HepG2 (cell line): Measurements from ENCODE around the gene CNNM2. TPM values are rescaled to one million over a fixed set of nuclear protein-coding genes. Genes with fewer than 3 reads are reported as not detected.

Source experiments
- GATA4 ChIP-seq: sonication (generic); IDR thresholded peaks from 2 replicates; pipeline ENCODE4 v1.6.1; 2016; ENCODE audit warnings: antibody characterized with exemption, low read depth, borderline replicate concordance
- HMG20A ChIP-seq: IDR thresholded peaks from 2 replicates; pipeline ENCODE4 v1.6.1; 2016; ENCODE audit warnings: borderline replicate concordance
- JARID2 ChIP-seq: sonication (generic); formaldehyde crosslinking; IDR thresholded peaks from 2 replicates; pipeline ENCODE4 v1.8.1; 2023; ENCODE audit warnings: missing genetic modification reagents, inconsistent platforms; ENCODE audit not compliant: insufficient replicate concordance
- KDM6A ChIP-seq: IDR thresholded peaks from 2 replicates; pipeline ENCODE4 v1.6.1; 2016; ENCODE audit warnings: low read depth
- KLF12 ChIP-seq: sonication (generic); formaldehyde crosslinking; IDR thresholded peaks from 2 replicates; pipeline ENCODE4 v1.4.0; 2020; ENCODE audit warnings: missing genetic modification reagents, borderline replicate concordance
- KLF13 ChIP-seq: sonication (generic); formaldehyde crosslinking; IDR thresholded peaks from 2 replicates; pipeline ENCODE4 v1.4.0; 2020; ENCODE audit warnings: mild to moderate bottlenecking, missing genetic modification reagents
- MIXL1 ChIP-seq: IDR thresholded peaks from 2 replicates; pipeline ENCODE4 v1.6.1; 2016
- RCOR2 ChIP-seq: IDR thresholded peaks from 2 replicates; pipeline ENCODE4 v1.6.1; 2016; ENCODE audit warnings: missing biosample characterization, missing genetic modification reagents
- SMC3 ChIP-seq: IDR thresholded peaks from 2 replicates; pipeline ENCODE4 v1.6.1; 2011; ENCODE audit warnings: low read length, improper control_type of control experiment
- ZIK1 ChIP-seq: sonication (generic); formaldehyde crosslinking; IDR thresholded peaks from 2 replicates; pipeline ENCODE4 v1.5.0; 2020; ENCODE audit warnings: mild to moderate bottlenecking, low read depth, missing genetic modification reagents, borderline replicate concordance
- ZKSCAN5 ChIP-seq: sonication (generic); formaldehyde crosslinking; IDR thresholded peaks from 2 replicates; pipeline ENCODE4 v1.5.1; 2020; ENCODE audit warnings: mild to moderate bottlenecking, missing genetic modification reagents
- ZNF644 ChIP-seq: IDR thresholded peaks from 2 replicates; pipeline ENCODE4 v1.6.1; 2016; ENCODE audit warnings: low read depth
- polyA plus RNA-seq, 8 experiments: library from polyadenylated mRNA; depleted of rRNA in 3 of 8; stranded (reverse) in 7 of 8; unstranded in 1 of 8; fragments of >200 nt; fragmentation: Illumina TruSeq in 4 of 8; extraction: Trizol in 4 of 8; gene quantifications; 2 replicates each; pipeline versions ENCODE4 v1.2.1 to v1.2.3, GENCODE V29; 2011 to 2016; ENCODE audit warnings: low read depth in 4 of 8, missing spikeins in 1 of 8, mixed read lengths in 1 of 8; ENCODE audit not compliant: insufficient read depth in 1 of 8
- total RNA-seq, 5 experiments: library from RNA; depleted of rRNA; stranded (reverse); fragments of >200 nt; fragmentation: Illumina TruSeq; extraction: Trizol; gene quantifications; 2 replicates each; pipeline ENCODE4 v1.2.3, GENCODE V29; 2016; ENCODE audit warnings: low read depth in 1 of 5
- TF ChIP-seq, protein P1 (sequence below): sonication (generic); formaldehyde crosslinking; IDR thresholded peaks from 2 replicates; pipeline ENCODE4 v1.9.0; 2021; ENCODE audit warnings: missing genetic modification reagents, borderline replicate concordance
- TF ChIP-seq, protein P2 (sequence below): sonication (generic); formaldehyde crosslinking; conservative IDR thresholded peaks from 2 replicates; pipeline ENCODE4 v1.4.0; 2020; ENCODE audit warnings: missing genetic modification reagents
- TF ChIP-seq, protein P3 (sequence below): sonication (generic); formaldehyde crosslinking; IDR thresholded peaks from 2 replicates; pipeline ENCODE4 v1.5.0; 2020; ENCODE audit warnings: mild to moderate bottlenecking, missing genetic modification reagents, moderate library complexity
- TF ChIP-seq, protein P4 (sequence below): conservative IDR thresholded peaks from 2 replicates; pipeline ENCODE4 v1.6.1; 2018; ENCODE audit warnings: missing genetic modification reagents
- TF ChIP-seq, protein P5 (sequence below): sonication (generic); formaldehyde crosslinking; IDR thresholded peaks from 2 replicates; pipeline ENCODE4 v1.4.0; 2020; ENCODE audit warnings: missing genetic modification reagents; ENCODE audit errors: not compliant biosample characterization

CNNM2 gene
- total and polyA plus RNA-seq, 2 of the 13 experiments (the other 11 are each of a cell fraction or from before 2014, with no cell fraction given), result 7.1 to 9.0 TPM

DNA sequence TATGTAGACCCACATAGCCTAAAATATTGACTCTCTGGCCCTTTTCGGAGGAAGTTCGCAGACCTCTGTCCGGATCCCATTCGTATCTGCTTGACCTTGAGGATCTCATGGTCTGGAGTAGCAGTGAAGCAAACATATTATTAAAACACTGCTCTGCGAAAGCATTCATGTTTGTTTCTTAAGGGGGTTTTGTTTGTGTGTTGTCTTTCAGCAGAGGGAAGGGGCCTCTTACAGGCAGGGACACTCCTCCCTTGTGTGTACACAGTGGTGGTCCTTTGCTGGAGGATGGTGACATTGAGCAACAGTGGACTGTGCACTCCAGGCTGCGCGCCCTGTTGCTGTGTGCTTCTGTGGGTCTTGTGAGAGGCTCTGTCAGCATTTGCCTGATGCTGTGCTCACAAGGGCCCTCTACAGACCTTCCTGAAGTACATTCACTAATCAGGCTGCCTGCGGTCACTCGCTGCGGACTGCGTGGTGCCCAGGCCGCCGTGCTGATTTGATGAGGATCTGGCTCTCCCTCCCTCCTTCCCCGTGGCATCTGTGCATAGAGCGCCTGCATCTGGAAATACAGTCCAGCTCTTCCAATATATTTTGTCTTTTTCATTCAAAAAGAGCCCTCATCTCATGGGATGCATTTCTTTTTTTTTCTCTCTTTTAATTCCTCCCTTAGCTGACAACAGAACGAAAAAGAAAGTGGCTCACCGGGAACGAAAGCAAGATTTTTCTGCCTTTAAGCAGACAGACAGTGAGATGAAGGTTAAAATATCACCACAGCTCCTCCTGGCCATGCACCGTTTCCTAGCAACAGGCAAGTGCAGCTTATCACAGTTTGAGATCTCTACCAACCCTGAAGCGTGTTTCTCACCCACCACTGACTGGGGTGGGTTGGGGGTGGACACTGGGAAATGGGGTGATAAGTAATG, 135.8 kb downstream of the CNNM2 start (continued):
- TF ChIP-seq, protein P1, sequence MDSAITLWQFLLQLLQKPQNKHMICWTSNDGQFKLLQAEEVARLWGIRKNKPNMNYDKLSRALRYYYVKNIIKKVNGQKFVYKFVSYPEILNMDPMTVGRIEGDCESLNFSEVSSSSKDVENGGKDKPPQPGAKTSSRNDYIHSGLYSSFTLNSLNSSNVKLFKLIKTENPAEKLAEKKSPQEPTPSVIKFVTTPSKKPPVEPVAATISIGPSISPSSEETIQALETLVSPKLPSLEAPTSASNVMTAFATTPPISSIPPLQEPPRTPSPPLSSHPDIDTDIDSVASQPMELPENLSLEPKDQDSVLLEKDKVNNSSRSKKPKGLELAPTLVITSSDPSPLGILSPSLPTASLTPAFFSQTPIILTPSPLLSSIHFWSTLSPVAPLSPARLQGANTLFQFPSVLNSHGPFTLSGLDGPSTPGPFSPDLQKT, result no peak
- TF ChIP-seq MIXL1, result peak; percentile 94
- 0 out of 2 replicates have a peak, but pooled peaks have one; percentile 52 for TF ChIP-seq ZIK1 (CRISPR knock-in tag)
- TF ChIP-seq KLF13 (CRISPR knock-in tag), result 0 out of 2 replicates have a peak, but pooled peaks have one; percentile 52
- peak; percentile 79; the same call in 1 of the 2 replicates for TF ChIP-seq ZNF644 (CRISPR knock-in tag)
- TF ChIP-seq KLF12 (CRISPR knock-in tag), result peak; percentile 74; the same call in 1 of the 2 replicates
- TF ChIP-seq RCOR2 (CRISPR knock-in tag), result peak; percentile 94
- no peak for TF ChIP-seq ZKSCAN5 (CRISPR knock-in tag)
- TF ChIP-seq GATA4, result no peak
- TF ChIP-seq KDM6A (CRISPR knock-in tag), result peak; percentile 93
- TF ChIP-seq SMC3, result peak; percentile 81
- TF ChIP-seq, protein P2, sequence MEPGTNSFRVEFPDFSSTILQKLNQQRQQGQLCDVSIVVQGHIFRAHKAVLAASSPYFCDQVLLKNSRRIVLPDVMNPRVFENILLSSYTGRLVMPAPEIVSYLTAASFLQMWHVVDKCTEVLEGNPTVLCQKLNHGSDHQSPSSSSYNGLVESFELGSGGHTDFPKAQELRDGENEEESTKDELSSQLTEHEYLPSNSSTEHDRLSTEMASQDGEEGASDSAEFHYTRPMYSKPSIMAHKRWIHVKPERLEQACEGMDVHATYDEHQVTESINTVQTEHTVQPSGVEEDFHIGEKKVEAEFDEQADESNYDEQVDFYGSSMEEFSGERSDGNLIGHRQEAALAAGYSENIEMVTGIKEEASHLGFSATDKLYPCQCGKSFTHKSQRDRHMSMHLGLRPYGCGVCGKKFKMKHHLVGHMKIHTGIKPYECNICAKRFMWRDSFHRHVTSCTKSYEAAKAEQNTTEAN (CRISPR knock-in tag), result peak; percentile 67; the same call in 1 of the 2 replicates
- TF ChIP-seq, protein P3, sequence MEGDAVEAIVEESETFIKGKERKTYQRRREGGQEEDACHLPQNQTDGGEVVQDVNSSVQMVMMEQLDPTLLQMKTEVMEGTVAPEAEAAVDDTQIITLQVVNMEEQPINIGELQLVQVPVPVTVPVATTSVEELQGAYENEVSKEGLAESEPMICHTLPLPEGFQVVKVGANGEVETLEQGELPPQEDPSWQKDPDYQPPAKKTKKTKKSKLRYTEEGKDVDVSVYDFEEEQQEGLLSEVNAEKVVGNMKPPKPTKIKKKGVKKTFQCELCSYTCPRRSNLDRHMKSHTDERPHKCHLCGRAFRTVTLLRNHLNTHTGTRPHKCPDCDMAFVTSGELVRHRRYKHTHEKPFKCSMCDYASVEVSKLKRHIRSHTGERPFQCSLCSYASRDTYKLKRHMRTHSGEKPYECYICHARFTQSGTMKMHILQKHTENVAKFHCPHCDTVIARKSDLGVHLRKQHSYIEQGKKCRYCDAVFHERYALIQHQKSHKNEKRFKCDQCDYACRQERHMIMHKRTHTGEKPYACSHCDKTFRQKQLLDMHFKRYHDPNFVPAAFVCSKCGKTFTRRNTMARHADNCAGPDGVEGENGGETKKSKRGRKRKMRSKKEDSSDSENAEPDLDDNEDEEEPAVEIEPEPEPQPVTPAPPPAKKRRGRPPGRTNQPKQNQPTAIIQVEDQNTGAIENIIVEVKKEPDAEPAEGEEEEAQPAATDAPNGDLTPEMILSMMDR (CRISPR knock-in tag), result peak; percentile 94
- TF ChIP-seq, protein P4, sequence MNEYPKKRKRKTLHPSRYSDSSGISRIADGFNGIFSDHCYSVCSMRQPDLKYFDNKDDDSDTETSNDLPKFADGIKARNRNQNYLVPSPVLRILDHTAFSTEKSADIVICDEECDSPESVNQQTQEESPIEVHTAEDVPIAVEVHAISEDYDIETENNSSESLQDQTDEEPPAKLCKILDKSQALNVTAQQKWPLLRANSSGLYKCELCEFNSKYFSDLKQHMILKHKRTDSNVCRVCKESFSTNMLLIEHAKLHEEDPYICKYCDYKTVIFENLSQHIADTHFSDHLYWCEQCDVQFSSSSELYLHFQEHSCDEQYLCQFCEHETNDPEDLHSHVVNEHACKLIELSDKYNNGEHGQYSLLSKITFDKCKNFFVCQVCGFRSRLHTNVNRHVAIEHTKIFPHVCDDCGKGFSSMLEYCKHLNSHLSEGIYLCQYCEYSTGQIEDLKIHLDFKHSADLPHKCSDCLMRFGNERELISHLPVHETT (CRISPR knock-in tag), result 0 out of 2 replicates have a peak, but pooled peaks have one; percentile 58
- TF ChIP-seq JARID2 (CRISPR knock-in tag), result no peak
- TF ChIP-seq HMG20A, result peak; percentile 82
- TF ChIP-seq, protein P5, sequence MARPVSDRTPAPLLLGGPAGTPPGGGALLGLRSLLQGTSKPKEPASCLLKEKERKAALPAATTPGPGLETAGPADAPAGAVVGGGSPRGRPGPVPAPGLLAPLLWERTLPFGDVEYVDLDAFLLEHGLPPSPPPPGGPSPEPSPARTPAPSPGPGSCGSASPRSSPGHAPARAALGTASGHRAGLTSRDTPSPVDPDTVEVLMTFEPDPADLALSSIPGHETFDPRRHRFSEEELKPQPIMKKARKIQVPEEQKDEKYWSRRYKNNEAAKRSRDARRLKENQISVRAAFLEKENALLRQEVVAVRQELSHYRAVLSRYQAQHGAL (CRISPR knock-in tag), result no peak
